ENCODE results near the gene FAM229A.

FAM229A gene

DNA sequence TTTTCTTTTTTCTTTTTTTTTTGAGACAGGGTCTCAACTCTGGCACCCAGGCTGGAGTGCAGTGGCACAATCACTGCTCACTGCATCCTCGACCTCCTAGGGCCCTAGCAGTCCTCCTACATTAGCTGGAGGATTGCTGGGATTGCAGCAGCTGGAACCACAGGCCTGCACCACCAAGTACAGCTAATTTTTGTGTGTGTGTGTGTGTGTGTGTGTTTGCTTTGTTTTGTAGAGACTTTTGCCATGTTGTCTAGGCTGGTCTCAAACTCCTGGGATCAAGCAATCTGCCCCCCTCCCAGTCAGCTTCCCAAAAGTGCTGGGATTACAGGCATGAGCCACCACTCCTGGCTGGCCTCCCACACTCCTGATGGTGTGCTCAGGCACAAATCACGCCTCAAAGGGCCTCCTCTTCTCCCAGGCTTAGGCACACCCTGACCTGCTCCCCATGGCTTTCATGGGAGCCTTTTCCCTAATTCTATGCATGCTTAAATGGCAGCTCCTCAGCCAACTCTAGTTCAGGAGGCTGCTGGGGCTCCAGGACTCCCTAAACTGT lies 9.4 kb downstream of the FAM229A start:
- peak overlapping the region; percentile 56 for H3K27ac Mint-ChIP-seq (ENCODE audit: low read depth)
- H3K36me3 Mint-ChIP-seq (ENCODE audit: insufficient read depth): peaks cover 2% of the 10 kb centered on the region
- no peaks in the 10 kb centered on the region for H3K9me3 Mint-ChIP-seq
- DNase-seq (ENCODE audit: low spot score in 2 of 2) (no peak), ATAC-seq (replicated peaks; ENCODE audit: extremely low read depth, poor library complexity, severe bottlenecking) (no peak)
- peak overlapping the region; percentile 70 for H3K4me3 Mint-ChIP-seq
- no peaks in the 10 kb centered on the region for H3K27me3 Mint-ChIP-seq
- H3K4me1 Mint-ChIP-seq: peaks cover 42% of the 10 kb centered on the region

DNA sequence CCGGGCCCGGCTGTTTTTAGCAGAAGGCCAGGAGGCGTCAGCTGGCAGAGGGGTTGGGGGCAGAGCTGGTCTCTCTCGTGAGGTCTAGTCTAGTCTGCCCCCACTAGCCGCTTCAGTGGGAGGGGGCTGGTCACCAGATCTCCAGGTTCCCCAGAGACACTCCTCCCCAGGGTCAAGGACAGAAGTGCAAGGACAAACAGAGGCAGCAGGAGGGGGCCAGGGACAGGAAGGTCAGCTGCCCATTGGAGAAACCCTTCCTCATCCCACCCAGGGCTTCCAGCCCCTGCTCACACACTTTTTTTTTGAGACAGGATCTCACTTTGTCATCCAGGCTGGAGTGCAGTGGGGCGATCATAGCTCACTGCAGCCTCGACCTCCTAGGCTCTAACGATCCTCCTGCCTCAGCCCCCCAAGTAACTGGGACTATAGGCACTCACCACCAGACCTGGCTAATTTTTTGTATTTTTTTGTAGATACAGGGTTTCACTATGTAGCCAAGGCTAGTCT lies 10.0 kb downstream of the FAM229A start:
- Mint-ChIP-seq H3K27ac (ENCODE audit: low read depth) (peak overlapping the region; percentile 56), H3K36me3 (ENCODE audit: insufficient read depth) (peaks cover 2% of the 10 kb centered on the region), H3K4me3 (peak overlapping the region; percentile 70), H3K9me3 (no peaks in the 10 kb centered on the region), H3K27me3 (no peaks in the 10 kb centered on the region), H3K4me1 (peaks cover 42% of the 10 kb centered on the region)
- ATAC-seq (replicated peaks; ENCODE audit: extremely low read depth, poor library complexity, severe bottlenecking) (no peak), DNase-seq (ENCODE audit: low spot score in 2 of 2) (no peak)

DNA sequence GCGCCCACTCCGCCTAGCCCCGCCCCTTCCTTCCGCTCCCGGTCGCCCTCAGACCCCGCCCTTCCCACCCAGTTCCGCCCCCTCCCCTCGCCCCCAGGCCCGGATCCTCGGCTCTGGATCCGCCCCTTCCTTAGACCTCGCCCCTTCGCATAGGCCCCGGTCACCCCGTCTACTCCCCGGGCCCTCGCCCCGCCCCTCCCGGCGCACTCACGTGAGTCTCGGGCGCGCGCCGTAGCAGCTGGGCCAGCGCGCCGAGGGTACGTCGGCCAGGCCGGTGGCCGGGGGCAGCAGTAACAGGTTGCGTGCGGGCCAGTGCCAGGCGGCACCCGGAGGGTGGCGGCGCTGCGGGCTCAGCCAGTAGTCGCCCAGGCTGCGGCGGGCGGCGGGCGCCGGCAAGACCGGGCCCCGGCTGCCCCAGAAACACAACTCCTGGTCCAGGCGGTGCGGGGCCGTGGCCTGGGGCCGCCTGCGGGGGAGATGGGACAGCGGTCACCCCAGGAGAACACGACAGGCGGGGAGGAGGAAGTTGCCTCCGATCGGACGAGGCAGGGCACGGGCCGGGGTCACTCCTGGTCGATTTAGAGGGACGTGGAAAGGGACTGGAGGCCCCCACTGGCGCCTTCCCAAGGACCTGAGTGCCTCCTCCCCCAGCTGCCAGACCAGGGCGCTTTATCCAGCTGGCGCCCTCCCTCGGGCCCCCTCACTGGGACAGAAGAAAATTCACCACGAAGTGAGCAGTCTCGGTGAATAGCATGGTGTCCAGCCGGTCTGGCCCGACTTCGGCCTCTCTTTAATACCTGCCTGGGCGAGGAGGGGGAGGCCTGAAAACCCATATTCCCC lies 10.7 kb downstream of the FAM229A start:
- peaks cover 44% of the 10 kb centered on the region for H3K4me1 Mint-ChIP-seq
- ATAC-seq (replicated peaks; ENCODE audit: extremely low read depth, poor library complexity, severe bottlenecking): peak; percentile 97
- H3K27me3 Mint-ChIP-seq: no peaks in the 10 kb centered on the region
- H3K4me3 Mint-ChIP-seq: peak overlapping the region; percentile 70
- H3K9me3 Mint-ChIP-seq: no peaks in the 10 kb centered on the region
- peaks cover 2% of the 10 kb centered on the region for H3K36me3 Mint-ChIP-seq (ENCODE audit: insufficient read depth)
- H3K27ac Mint-ChIP-seq (ENCODE audit: low read depth): no peak overlapping the region
- DNase-seq (ENCODE audit: low spot score in 2 of 2): peak in 1 of 2 donors; percentile 85

DNA sequence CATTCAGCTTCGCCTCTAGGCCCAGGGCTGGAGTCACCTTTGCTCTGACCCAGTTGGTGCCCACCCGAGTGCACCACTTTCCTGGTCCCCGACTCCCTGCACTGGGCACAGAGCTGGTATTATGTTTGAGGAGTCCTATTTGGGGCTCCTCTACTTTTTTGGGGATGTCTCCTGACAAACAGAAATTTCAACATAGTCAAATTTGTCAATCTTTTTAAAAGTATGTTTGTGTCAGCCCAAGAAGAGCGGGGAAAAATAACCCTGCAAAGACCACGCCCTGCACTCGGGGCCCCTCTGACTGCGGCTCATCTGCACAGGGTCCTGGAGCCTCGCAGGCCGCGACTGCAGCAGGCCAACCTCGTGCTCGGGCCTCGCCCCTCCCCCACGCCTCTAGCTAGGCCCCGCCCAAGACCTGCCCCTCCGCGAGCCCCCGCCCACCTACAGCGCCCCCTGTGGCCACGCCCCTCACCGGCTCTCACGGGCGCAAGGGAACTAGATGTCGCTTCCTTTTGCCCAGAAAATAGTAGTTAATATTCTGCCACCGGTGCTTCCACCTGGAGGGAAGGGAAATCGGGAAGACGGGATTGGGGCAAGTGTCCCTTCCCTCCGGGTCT lies 11.4 kb downstream of the FAM229A start:
- DNase-seq (ENCODE audit: low spot score in 2 of 2) (peak; percentile 70 to 78), ATAC-seq (replicated peaks; ENCODE audit: extremely low read depth, poor library complexity, severe bottlenecking) (peak; percentile 66)
- Mint-ChIP-seq H3K27ac (ENCODE audit: low read depth) (no peak overlapping the region), H3K36me3 (ENCODE audit: insufficient read depth) (peaks cover 2% of the 10 kb centered on the region), H3K4me1 (peaks cover 51% of the 10 kb centered on the region), H3K27me3 (no peaks in the 10 kb centered on the region), H3K9me3 (no peaks in the 10 kb centered on the region), H3K4me3 (peak overlapping the region; percentile 70)

DNA sequence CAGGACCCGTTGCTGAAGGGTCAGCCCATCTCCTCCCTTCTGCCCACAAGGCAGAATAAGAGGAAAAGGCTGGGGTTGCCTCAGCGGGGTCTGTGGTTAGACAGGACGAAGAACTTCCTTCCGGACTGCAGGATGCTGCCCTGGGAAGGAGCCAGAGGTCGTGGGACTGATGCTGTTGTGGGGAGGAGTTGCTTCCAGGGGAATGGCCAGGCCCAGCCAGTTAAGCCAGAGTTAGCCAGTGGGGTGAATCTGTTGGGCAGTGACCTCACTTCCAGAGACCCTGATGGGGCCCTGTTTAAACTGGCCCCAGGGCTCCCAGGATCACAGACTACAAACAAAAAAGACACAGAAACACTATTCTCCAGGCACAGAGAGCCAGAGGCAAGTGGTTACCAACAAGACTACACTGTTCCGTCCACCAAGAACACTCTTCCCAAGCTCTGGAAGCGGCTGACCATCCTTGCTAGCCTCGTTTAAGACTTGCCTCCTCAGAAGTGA lies 13.0 kb downstream of the FAM229A start:
- no peaks in the 10 kb centered on the region for H3K9me3 Mint-ChIP-seq
- H3K27me3 Mint-ChIP-seq: no peaks in the 10 kb centered on the region
- DNase-seq (ENCODE audit: low spot score in 2 of 2) (no peak), ATAC-seq (replicated peaks; ENCODE audit: extremely low read depth, poor library complexity, severe bottlenecking) (no peak)
- H3K36me3 Mint-ChIP-seq (ENCODE audit: insufficient read depth): peaks cover 2% of the 10 kb centered on the region
- H3K4me1 Mint-ChIP-seq: peaks cover 61% of the 10 kb centered on the region
- no peak overlapping the region for H3K27ac Mint-ChIP-seq (ENCODE audit: low read depth)
- H3K4me3 Mint-ChIP-seq: no peak overlapping the region

DNA sequence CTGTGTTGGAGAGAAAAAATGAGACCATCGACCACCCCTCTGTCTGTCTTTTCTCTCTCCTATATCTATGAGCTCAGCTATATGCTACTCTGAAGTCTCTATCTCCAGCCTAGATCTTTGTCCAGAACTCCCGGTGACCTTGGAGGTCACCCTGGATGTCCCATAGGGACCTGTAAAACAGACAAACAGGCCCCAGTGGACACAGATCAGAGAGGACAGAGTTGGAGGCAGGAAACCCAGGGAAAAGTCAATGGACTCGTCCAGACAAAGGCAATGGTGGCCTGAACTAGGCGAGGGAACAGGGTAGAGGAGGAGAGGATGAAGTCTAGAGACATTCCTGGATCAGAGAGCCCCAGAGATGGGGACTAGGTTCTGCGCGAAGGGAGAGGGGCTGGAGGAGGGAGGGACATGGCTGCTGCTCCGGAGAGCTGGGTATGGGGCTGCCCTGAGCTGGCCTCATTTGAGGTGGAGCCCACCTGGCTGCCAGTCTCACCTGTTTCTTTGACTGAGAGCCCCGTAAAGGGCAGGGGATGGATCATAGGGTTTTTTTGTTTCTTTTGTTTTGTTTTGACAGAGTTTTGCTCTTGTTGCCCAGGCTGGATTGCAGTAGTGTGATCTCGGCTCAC lies 15.6 kb downstream of the FAM229A start:
- Mint-ChIP-seq H3K27me3 (no peaks in the 10 kb centered on the region), H3K4me3 (no peak overlapping the region), H3K9me3 (no peaks in the 10 kb centered on the region), H3K4me1 (peaks cover 54% of the 10 kb centered on the region), H3K36me3 (ENCODE audit: insufficient read depth) (no peaks in the 10 kb centered on the region), H3K27ac (ENCODE audit: low read depth) (no peak overlapping the region)
- DNase-seq (ENCODE audit: low spot score in 2 of 2): no peak
- no peak for ATAC-seq (replicated peaks; ENCODE audit: extremely low read depth, poor library complexity, severe bottlenecking)

DNA sequence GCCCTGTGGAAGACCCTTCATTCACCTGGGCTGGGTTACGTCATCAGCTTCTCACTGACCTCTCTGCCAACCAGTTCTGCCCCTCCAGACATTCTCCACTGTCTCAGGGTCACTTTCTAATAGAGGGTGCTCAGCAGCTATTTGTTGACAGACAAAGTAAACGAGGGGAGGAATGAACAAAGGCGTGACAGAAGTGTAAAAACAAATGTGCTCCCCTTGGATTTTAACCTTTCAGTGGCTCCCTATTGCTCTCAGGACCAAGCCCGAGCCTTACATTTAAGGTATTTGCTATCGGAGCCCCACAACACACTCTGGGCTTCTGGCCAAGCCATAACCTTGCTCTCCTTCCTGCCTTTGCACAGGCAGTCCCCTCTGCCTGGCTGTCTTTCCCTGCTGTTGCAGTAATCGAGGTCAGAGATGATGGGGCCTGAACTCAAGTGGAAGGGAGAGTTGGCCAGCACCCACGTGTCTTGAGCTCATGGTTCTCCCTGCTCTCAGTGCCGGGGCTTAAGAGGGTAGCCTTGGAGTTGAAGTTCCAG lies 16.9 kb downstream of the FAM229A start:
- no peak overlapping the region for H3K4me3 Mint-ChIP-seq
- no peaks in the 10 kb centered on the region for H3K9me3 Mint-ChIP-seq
- H3K36me3 Mint-ChIP-seq (ENCODE audit: insufficient read depth): no peaks in the 10 kb centered on the region
- ATAC-seq (replicated peaks; ENCODE audit: extremely low read depth, poor library complexity, severe bottlenecking): peak; percentile 75
- H3K27me3 Mint-ChIP-seq: no peaks in the 10 kb centered on the region
- H3K27ac Mint-ChIP-seq (ENCODE audit: low read depth): peak overlapping the region; percentile 62
- peaks cover 46% of the 10 kb centered on the region for H3K4me1 Mint-ChIP-seq
- DNase-seq (ENCODE audit: low spot score in 2 of 2): no peak

DNA sequence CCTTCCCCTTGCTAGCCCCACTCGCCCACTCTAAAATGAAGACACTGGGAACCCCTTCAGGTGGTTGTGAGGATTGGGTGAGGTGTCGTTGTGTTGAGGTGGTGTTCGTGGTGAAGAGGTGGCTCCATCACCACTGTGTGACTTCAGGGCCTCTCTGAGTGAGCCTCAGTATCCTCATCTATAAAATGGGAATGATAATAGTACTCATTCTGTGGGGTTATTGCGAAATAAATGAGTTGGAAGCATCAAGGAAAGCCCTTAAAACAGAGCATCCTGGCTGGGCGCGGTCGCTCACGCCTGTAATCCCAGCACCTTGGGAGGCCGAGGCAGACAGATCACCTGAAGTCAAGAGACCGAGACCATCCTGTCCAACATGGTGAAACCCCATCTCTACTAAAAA lies 19.6 kb downstream of the FAM229A start:
- Mint-ChIP-seq H3K4me3 (no peak overlapping the region), H3K36me3 (ENCODE audit: insufficient read depth) (no peaks in the 10 kb centered on the region), H3K9me3 (no peaks in the 10 kb centered on the region), H3K27me3 (no peaks in the 10 kb centered on the region), H3K4me1 (peaks cover 36% of the 10 kb centered on the region), H3K27ac (ENCODE audit: low read depth) (no peak overlapping the region)
- DNase-seq (ENCODE audit: low spot score in 2 of 2): no peak
- ATAC-seq (replicated peaks; ENCODE audit: extremely low read depth, poor library complexity, severe bottlenecking): no peak

DNA sequence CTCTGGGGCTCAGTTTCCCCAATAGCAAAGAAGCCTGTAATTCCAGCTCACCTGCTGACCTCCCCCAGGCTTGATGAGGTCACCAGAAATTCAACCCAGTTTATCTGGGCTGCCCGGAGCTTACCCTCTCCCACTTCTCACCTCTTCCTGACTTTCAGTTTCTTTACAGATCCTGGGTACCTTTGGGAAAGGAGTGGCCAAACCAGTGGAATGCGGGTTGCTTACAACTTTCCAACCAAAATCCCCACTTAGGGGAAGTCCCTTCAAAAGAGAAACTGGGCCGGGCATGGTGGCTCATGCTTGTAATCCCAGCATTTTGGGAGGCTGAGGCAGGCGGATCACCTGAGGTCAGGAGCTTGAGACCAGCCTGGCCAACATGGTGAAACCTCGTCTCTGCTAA lies 20.3 kb downstream of the FAM229A start:
- Mint-ChIP-seq H3K36me3 (ENCODE audit: insufficient read depth) (peaks cover 3% of the 10 kb centered on the region), H3K27me3 (no peaks in the 10 kb centered on the region), H3K9me3 (no peaks in the 10 kb centered on the region), H3K4me3 (no peak overlapping the region), H3K4me1 (peaks cover 43% of the 10 kb centered on the region), H3K27ac (ENCODE audit: low read depth) (no peak overlapping the region)
- DNase-seq (ENCODE audit: low spot score in 2 of 2): no peak
- no peak for ATAC-seq (replicated peaks; ENCODE audit: extremely low read depth, poor library complexity, severe bottlenecking)

DNA sequence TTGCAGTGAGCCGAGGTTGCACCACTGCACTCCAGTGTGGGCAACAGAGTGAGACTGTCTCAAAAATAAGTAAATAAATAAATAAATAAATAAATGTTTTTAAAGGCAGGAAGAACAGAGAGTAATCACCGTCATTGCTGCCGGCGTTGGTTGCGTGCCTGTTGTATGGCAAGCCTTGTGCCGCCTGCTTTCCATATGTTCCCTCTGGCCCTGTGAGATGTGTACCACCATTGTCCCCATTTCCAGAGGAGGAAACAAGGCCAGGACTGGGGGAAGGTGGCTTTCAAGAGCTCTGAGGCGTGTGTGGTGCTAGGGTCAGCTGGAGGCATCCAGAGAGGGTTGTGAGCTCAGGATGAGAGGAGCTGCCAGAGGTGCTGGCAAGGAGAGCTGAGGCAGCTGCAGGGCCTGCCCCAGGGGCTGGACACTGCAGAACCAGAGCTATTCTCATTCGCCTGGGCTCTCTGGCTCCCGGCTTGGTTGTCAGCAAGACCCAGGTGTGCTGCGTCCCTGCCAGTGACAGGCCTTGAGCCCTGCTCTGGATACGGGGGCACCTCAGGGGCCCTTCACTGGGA lies 21.0 kb downstream of the FAM229A start:
- no peak overlapping the region for H3K4me3 Mint-ChIP-seq
- H3K27ac Mint-ChIP-seq (ENCODE audit: low read depth): no peak overlapping the region
- peaks cover 42% of the 10 kb centered on the region for H3K4me1 Mint-ChIP-seq

DNA sequence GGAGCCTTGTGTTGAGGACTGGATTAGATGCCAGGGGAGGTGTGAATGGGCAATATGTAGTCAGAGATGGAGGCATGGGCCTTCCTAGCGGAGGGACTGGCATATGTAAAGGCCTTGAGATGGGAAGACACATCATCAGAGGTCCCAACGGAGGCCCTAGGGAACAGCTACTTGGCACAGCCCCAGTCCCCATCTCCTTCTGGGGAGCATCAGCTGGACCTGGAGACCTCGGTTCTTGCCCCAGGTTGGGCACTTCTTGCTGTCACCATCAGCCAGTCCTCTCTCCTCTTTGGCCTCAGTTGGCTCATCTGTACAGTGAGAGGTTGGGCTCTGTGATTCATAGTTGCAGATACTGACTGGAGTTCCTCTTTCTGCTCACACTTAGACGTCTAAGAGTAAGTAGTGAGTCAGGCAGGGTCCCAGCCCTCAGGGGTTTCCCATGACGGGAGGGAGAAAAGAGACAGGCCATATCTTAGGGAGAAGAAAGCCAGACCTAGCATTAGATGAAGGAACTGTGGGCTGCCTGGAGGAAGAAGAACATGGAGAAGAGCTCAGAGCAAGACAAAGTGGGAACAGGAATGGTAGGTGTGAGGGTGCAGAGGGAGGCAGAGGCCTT lies 22.8 kb downstream of the FAM229A start:
- ATAC-seq (replicated peaks; ENCODE audit: extremely low read depth, poor library complexity, severe bottlenecking): no peak
- peak overlapping the region; percentile 35 for H3K27ac Mint-ChIP-seq (ENCODE audit: low read depth)
- no peaks in the 10 kb centered on the region for H3K27me3 Mint-ChIP-seq
- peaks cover 8% of the 10 kb centered on the region for H3K36me3 Mint-ChIP-seq (ENCODE audit: insufficient read depth)
- DNase-seq (ENCODE audit: low spot score in 2 of 2): no peak
- no peaks in the 10 kb centered on the region for H3K9me3 Mint-ChIP-seq
- no peak overlapping the region for H3K4me3 Mint-ChIP-seq
- H3K4me1 Mint-ChIP-seq: peaks cover 35% of the 10 kb centered on the region

More for the DNA sequence above, 21.0 kb downstream of the FAM229A start:
- DNase-seq (ENCODE audit: low spot score in 2 of 2): no peak
- H3K27me3 Mint-ChIP-seq: no peaks in the 10 kb centered on the region
- H3K36me3 Mint-ChIP-seq (ENCODE audit: insufficient read depth): peaks cover 6% of the 10 kb centered on the region
- H3K9me3 Mint-ChIP-seq: no peaks in the 10 kb centered on the region
- ATAC-seq (replicated peaks; ENCODE audit: extremely low read depth, poor library complexity, severe bottlenecking): no peak

Data from central memory CD8-positive, alpha-beta T cell (primary cell).